HG03354 (cell line): ENCODE data around the gene DGKE.

Source experiments
- ATAC-seq: cut with Tn5 transposase; IDR thresholded peaks from one replicate; pipeline ENCODE4 v1.9.1; 2021; ENCODE audit warnings: mild to moderate bottlenecking; ENCODE audit not compliant: unreplicated experiment, poor library complexity, severe bottlenecking

Gene DGKE

DNA sequence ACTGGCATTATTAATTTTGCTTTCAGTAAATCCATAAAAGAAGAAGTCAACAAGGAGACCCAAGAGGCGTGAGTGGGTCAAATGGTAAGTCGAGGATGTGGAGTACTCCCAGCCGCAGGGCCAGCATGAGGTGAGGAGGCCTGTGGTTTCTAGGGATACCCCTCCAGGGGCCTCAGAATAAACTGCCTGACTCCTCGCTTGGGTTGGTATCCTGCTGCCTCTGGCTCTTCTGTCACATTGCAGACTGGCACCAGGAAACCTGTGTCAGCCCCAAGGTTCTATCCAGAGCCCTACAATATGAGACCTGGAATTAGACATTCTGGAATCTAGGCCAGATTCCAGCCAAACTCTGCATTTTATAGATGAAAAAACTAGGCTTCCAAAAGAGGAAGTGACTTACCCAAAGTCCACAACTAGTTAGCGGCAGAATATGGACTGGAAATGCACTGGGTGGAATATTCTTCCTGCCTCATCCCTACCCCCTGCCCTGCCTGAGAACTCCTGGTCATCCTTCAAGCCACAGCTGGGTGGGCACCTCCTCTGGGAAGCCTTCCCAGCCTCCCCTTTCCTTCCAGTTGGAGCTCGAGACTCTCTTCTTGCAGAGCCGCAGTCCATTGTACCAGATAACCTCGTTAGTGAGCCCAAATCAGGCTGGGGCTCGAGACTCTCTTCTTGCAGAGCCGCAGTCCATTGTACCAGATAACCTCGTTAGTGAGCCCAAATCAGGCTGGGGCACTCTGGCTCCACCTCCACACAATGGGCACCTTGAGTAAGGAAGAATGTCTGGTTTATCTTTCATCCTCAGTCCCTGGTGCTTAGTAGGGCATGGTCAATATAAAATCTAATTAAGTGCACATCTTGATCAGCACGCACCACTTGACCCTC is 22.8 kb upstream of the DGKE start:
- no peak for ATAC-seq

DNA sequence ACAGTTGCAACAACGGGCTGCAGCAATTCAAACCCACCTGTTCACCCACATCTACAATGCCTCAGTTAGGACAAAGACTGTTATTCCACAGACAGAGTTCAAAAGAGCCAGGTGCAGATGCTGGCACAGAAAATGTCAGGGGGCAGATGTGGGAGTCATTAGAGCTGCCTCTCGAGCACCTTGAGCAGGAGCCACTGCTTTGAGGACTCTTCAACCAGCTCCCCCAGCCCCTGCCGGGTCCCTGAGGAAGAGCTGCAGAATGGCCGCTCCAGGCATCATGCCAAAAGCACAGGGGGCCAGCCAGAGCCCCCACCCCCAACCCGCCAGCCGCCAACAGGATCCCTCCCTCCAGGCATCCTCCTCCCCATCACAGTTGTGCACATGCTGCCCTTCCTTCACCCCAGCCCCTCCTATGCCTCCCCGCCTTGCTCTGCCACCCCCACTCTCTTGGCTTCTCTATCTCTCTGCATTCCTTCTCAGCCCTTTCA is 21.0 kb upstream of the DGKE start:
- ATAC-seq: no peak

- ATAC-seq: no peak
These were observed 18.2 kb upstream of the DGKE start for GRCh38 chr17:56815711-56816110.

DNA sequence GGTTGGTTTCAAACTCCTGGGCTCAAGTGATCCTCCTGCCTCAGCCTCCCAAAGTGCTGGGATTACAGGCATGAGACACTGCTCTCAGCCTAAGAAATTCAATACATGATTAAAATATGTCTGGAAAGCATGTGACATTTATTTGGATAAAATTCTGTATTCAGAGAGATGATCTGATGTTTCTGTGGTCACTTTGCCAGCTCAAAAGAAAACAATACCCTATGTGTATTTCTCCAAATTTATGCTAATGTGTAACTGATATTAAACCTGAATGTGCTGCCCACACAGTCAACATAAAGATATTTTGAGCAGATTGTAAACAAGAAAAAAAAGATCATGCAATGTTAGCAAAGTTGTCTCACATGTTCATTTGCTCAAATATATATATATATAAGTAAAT is 16.9 kb upstream of the DGKE start:
- no peak for ATAC-seq

DNA sequence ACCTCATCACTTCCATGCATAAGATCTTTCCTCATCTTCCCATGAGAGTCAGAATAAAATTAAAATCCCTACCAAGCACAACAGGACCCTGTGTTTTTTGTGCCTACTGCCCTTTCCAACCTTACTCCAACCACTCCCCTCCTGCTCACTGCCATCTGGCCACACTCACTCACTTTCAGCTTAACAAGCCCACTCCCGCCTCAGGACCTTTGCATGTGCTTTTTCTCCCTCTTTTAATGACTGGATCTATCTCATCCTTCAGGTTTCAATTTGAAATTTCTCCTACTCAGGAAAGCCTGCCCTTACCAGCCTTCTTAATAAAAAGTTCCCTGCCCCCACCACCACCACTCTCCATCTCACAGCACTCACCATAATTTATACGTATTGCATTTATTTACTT is 14.9 kb upstream of the DGKE start:
- ATAC-seq: no peak

DNA sequence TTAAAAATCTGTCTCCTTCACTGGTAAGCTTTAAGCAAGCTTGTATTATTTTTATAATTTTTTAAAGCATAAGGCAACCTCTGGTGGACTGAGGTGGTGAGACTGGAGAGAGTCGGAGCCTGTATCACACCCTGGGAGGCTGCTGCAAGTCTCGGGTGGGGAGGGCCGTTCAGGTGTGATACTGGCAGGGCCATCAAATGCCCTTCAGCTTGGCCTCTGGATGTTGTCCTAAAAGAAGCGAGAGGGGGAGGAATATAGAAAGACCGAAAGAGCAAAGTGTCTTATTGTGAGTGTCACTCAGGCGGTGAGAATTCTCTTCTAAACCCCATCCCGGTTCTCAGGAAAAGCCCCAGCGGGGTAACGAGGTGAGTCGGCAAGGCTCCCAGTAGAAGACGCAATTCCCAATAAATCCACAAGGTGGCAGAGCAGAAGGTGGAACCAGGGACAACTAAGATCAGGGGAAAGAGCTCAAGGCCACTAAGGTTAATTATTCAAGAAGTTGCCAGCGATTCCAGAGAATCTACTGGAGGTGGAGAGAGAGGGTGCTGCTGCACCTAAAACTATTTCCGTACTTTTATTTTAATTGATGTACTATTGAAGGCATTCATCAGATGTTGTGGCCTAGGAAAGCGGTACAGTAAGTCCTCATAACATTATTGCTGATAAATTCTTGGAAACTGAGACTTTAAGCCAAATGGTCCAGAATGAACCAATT is 14.4 kb upstream of the DGKE start:
- peak; percentile 80 for ATAC-seq

- ATAC-seq: no peak
These were observed 13.7 kb upstream of the DGKE start for GRCh38 chr17:56820207-56820606.

DNA sequence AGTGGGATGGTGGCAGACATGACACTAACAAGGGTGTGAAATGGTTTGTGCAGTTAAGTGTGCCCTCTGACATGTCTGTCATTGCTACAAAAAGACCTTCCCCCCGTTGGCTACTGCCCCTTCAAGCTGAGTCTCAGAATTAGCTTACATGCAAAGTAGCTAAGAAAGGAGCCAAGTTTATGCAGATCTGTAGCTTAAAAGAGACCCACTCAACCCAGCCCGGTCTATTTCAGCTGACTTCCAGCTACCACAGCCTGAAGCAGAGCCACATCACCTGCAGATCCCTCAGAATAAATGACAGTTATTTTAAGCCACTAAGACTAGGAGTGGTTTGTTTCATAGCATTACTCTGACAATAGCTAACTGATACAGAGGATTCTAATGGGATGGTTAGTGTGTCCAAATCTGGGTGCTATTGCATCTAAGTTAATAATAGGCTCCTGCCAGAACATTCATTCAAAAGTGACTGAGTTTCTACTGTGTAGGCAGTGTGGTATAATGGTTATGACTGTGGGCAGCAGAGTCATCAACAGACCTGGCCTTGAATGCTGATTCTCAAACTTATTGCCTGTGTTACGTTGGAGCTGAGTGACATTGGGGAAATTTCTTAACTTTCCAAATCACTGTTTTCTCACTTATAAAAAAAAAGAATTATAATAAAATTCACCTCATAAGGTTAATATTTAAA is 12.0 kb upstream of the DGKE start:
- no peak for ATAC-seq

DNA sequence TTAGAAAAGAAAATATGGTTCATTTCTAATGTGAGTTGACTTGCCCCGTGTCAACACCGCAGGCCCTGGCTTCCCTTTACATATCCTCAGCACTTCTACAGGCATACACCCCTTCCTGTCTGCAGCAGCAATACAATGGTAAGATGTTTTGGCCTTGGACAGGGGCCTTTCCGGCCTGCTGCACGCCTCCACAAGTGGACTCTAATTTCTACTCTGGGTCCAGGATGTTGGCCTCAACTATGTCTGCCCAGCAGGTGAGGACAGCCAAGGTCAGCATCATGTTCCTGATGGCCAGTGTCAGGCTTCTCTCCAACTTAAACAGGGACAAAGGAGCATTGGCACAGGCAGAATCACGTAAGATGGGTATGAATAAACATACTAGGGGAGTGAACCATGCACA is 11.2 kb upstream of the DGKE start:
- no peak for ATAC-seq

DNA sequence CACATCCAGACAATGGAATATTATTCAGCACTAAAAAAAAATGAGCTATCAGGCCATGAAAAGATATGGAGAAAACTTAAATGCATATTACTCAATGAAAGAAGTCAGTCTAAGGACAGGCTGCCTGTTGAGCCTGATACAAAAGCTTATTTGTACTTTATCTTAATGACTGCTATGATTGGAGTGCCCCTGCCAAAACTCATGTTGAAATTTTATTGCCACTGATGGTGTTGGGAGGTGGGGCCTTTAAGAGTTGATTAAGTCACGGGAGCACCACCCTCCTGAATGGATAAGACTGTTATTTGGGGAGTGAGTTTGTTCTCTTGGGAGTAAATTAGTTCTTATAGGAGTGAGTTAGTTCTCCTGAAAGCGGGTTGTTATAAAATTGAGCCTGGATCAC is 10.1 kb upstream of the DGKE start:
- ATAC-seq: no peak

DNA sequence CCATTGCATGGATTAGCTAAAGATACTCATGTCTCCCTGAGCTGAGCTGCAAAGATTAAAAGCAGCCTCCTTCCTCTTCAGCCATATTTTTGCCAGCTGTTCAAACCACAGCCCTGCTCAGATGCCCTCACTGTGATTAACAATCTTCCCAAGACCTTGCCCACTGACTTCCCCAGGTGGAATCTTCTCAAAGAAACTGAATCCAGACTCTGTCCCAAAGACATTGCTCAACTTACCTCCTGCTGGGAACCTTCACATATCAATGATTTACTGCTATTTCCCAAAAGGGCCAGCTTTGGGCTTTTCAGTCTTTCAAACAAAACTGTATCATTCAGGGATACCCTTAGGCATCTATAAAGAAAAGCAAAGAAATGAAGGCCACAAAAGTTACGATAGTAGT is 9.4 kb upstream of the DGKE start:
- ATAC-seq: no peak

- no peak for ATAC-seq
These were observed 7.1 kb upstream of the DGKE start for GRCh38 chr17:56826611-56827414.

GRCh38 chr17:56830726-56831368 is 3.1 kb upstream of the DGKE start:
- ATAC-seq: no peak

DNA sequence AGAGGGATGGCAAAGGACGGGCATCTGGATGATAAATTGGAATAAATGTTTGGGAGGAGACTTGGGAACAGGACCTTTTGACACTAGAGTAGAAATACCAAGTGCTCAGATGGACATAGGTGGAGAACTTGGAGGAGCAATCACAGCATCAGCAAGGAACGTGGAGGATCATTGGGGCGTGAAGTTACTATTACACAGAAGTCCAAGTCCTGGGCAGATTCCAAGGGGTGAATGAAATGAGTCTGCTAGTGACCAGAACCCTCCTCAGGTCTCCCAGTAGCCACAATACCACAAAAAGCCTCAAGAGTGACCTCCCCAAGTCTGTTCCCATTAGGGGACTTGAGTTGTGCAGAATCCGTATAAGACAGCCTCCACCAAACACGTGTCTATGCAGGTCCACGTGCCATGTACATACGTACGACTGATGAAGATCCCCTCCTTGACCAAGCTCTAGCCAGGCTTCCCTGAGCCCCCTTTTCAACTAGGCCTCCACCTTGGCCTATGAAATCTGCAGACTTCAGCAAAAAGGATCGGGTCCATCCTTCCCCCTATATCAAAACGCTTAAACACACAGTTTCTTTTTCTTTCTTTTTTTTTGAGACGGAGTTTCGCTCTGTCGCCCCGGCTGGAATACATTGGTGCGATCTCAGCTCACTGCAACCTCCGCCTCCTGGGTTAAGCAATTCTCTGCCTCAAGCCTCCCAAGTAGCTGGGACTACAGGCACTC is 2.4 kb upstream of the DGKE start:
- ATAC-seq: no peak

GRCh38 chr17:56832446-56832845 is 1.5 kb upstream of the DGKE start:
- no peak for ATAC-seq

DNA sequence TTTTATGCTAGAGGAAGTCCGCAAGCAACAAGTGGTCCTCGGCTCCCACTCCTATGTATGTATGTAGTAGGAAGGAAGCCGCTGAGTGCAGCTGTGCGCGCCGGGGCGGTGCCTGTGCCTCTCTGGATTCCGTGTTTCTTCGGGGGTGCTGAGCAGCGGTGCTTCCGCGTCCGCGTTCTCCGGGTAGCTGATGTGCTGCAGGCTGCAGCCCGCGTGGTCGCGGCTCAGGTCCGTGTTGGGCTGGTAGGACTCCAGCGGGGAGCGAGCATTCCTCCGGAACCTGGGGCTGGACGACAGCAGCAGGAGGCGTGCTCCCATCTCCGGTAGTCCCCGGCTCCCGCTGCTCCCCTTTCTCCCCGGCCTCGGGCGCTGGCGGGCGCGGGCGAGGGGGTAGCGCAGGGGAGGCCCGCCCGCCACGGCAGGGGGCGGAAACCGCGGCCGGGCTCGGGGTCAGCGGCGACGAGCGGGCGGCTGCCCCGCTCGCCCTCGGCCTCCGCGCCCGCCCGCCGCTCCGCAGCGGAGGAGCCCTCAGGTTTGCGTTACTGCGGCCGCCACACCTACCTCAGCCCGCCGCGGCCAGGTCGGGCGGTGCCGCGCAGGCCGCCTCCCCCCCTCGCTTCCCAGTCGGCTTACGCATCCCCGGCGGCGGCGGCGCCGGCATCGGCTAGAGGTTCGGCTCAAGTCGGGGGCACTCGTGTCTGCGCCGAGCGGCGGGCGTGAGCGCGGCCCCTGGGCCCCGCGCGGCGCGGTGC is 718 bp upstream of the DGKE start:
- peak; percentile 59 for ATAC-seq

DNA sequence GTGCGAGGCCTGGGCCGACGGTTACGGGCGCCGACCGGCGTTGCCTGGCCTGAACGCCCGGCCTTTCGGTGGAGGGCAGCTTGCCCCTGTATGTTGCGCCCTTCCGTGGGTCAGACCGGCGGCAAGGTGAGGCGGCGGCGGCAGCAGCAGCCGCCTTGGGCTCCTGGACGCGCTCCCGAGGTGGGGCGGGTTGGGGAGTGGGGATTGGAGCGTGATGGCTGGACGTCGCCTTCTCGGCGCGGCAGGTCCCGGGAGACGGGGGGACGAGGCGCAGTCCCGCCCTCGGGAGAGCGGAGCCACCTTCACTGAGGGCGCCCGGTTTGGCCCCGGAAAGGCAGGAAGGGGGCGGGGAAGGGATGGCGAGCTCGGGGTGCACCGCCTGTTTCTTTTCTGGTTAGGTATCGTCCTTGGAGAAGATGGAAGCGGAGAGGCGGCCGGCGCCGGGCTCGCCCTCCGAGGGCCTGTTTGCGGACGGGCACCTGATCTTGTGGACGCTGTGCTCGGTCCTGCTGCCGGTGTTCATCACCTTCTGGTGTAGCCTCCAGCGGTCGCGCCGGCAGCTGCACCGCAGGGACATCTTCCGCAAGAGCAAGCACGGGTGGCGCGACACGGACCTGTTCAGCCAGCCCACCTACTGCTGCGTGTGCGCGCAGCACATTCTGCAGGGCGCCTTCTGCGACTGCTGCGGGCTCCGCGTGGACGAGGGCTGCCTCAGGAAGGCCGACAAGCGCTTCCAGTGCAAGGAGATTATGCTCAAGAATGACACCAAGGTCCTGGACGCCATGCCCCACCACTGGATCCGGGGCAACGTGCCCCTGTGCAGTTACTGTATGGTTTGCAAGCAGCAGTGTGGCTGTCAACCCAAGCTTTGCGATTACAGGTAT is 671 bp downstream of the DGKE start:
- peak; percentile 36 for ATAC-seq
